Astrocyte (in vitro differentiated cells and primary cell): ENCODE results near the gene MOV10L1.

ENCODE experiments used
- EZH2 ChIP-seq: IDR thresholded peaks from 2 replicates; pipeline ENCODE4 v1.6.1; 2012; ENCODE audit warnings: mild to moderate bottlenecking, low read length, inconsistent platforms; ENCODE audit not compliant: insufficient read depth
- TF ChIP-seq, protein P1 (sequence below): IDR thresholded peaks from 2 replicates; pipeline ENCODE4 v1.5.1; 2011; ENCODE audit warnings: low read depth, mild to moderate bottlenecking, inconsistent platforms, low read length, moderate library complexity; ENCODE audit not compliant: insufficient read depth

- TF ChIP-seq, protein P1, sequence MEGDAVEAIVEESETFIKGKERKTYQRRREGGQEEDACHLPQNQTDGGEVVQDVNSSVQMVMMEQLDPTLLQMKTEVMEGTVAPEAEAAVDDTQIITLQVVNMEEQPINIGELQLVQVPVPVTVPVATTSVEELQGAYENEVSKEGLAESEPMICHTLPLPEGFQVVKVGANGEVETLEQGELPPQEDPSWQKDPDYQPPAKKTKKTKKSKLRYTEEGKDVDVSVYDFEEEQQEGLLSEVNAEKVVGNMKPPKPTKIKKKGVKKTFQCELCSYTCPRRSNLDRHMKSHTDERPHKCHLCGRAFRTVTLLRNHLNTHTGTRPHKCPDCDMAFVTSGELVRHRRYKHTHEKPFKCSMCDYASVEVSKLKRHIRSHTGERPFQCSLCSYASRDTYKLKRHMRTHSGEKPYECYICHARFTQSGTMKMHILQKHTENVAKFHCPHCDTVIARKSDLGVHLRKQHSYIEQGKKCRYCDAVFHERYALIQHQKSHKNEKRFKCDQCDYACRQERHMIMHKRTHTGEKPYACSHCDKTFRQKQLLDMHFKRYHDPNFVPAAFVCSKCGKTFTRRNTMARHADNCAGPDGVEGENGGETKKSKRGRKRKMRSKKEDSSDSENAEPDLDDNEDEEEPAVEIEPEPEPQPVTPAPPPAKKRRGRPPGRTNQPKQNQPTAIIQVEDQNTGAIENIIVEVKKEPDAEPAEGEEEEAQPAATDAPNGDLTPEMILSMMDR = no peak
- TF ChIP-seq EZH2 = no peak
Measured at GRCh38 chr22:50098052-50098451, 8.2 kb downstream of the MOV10L1 start.
